ENCODE results near the gene KLHDC7A.

Gene KLHDC7A

GRCh38 chr1:18508084-18508483, 27.4 kb downstream of the KLHDC7A start:
- no peak for DNase-seq (ENCODE audit: low read depth)

- DNase-seq (ENCODE audit: low read depth), result no peak
Observed at GRCh38 chr1:18511149-18511873, 30.6 kb downstream of the KLHDC7A start.

GRCh38 chr1:18511874-18512150, 31.1 kb downstream of the KLHDC7A start:
- DNase-seq (ENCODE audit: low read depth), result no peak

- DNase-seq (ENCODE audit: low read depth), result no peak
Observed at GRCh38 chr1:18512883-18513282, 32.2 kb downstream of the KLHDC7A start.

GRCh38 chr1:18513995-18514394, 33.3 kb downstream of the KLHDC7A start:
- no peak for DNase-seq (ENCODE audit: low read depth)

- no peak for DNase-seq (ENCODE audit: low read depth)
Observed at GRCh38 chr1:18515120-18515667, 34.5 kb downstream of the KLHDC7A start.

- no peak for DNase-seq (ENCODE audit: low read depth)
Observed at GRCh38 chr1:18516473-18516872, 35.7 kb downstream of the KLHDC7A start.

- no peak for DNase-seq (ENCODE audit: low read depth)
Observed at GRCh38 chr1:18526436-18527275, 45.9 kb downstream of the KLHDC7A start.

GRCh38 chr1:18527514-18527913, 46.8 kb downstream of the KLHDC7A start:
- DNase-seq (ENCODE audit: low read depth), result no peak

GRCh38 chr1:18527921-18528320, 47.2 kb downstream of the KLHDC7A start:
- no peak for DNase-seq (ENCODE audit: low read depth)

- DNase-seq (ENCODE audit: low read depth), result no peak
Observed at GRCh38 chr1:18528616-18529015, 47.9 kb downstream of the KLHDC7A start.

GRCh38 chr1:18529714-18530113, 49.0 kb downstream of the KLHDC7A start:
- no peak for DNase-seq (ENCODE audit: low read depth)

GRCh38 chr1:18530587-18531502, 50.1 kb downstream of the KLHDC7A start:
- no peak for DNase-seq (ENCODE audit: low read depth)

- DNase-seq (ENCODE audit: low read depth), result no peak
Observed at GRCh38 chr1:18531503-18531845, 50.7 kb downstream of the KLHDC7A start.

GRCh38 chr1:18532390-18533170, 51.9 kb downstream of the KLHDC7A start:
- DNase-seq (ENCODE audit: low read depth), result no peak

GRCh38 chr1:18533259-18533658, 52.5 kb downstream of the KLHDC7A start:
- no peak for DNase-seq (ENCODE audit: low read depth)

GRCh38 chr1:18534810-18535205, 54.1 kb downstream of the KLHDC7A start:
- no peak for DNase-seq (ENCODE audit: low read depth)

All from non-pigmented ciliary epithelial cell (primary cell).